HuH-7 (cell line): ENCODE data around the gene TXNDC8.
A peak's percentile ranks its signal among the peaks of the same experiment; 100 is the strongest.
"Not testable (repeated sequence)": the region's sequence is repeated elsewhere in the genome, so short reads cannot be mapped to it uniquely, and the experiment has no call there.

Experiments
- DNase-seq: peaks from one replicate; pipeline ENCODE4 v3.0.0; 2011; ENCODE audit warnings: low spot score

Gene TXNDC8

GRCh38 chr9:110327716-110328115 is 9.9 kb downstream of the TXNDC8 start:
- DNase-seq: no peak

DNA sequence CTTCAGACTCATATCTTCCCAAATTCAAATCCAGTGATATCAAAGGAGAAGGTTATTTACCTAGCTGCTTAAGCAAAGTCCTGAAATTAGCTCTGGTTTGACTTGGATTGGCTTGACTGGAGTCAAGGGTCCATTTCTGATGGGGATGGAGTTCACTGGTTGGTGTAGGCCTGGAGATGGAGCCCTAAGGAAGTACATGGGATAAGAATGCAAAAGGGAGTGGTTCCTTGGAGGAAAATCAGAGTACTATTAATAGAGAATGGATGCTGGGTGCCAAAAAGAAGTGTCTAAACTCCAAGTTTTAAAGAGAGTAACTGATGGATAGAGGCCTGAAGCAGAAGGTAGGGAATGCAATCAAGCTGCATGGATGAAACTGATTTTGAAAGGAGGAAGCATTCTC is 13.8 kb downstream of the TXNDC8 start:
- no peak for DNase-seq

- DNase-seq: no peak
Observed at GRCh38 chr9:110320651-110321445, 16.8 kb downstream of the TXNDC8 start.

- DNase-seq: no peak
Observed at GRCh38 chr9:110319781-110320492, 17.7 kb downstream of the TXNDC8 start.

GRCh38 chr9:110317911-110318310 is 19.8 kb downstream of the TXNDC8 start:
- no peak for DNase-seq

GRCh38 chr9:110316261-110317075 is 21.2 kb downstream of the TXNDC8 start:
- no peak for DNase-seq

DNA sequence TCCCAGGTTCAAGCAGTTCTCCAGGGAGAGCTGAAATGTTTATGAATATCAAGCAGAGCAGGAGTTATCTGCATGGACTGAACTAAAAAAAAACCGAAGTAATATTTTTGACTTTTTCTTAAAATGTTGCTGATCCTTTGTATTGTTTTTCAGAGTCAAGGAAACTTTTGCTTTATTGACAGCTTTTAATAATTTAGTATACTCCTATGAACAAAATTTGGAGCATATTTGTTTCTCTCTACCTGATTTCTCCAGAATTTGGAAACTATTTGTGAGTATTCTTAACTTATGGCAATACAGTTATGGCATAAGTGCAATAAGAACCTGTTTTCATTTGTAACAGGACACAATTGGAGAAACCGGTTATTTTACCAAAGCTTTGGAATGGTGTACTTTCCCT is 25.7 kb downstream of the TXNDC8 start:
- DNase-seq: not testable (repeated sequence)

DNA sequence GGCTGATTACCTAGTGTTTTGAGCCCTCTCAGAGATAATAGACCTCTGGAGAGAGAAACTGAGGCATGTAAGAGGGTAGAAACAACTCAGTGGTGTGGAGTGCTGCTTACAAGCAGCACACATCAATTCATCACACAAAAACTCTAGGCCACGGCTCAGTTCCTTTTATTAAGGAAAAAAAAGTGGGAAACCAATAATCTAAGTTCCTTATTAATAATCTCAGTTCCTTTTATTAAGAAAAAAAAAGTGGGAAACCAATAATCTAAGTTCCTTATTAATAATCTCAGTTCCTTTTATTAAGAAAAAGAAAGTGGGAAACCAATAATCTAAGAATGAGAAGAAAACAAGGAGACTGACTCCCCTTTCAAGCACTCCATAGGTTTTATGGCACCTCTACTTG is 28.0 kb downstream of the TXNDC8 start:
- DNase-seq: no peak

GRCh38 chr9:110308633-110309038 is 29.0 kb downstream of the TXNDC8 start:
- no peak for DNase-seq

- DNase-seq: no peak
Observed at GRCh38 chr9:110307191-110307590, 30.5 kb downstream of the TXNDC8 start.

GRCh38 chr9:110303133-110303532 is 34.5 kb downstream of the TXNDC8 start:
- DNase-seq: peak; percentile 28

GRCh38 chr9:110298043-110298605 is 39.5 kb downstream of the TXNDC8 start:
- DNase-seq: peak; percentile 17

- no peak for DNase-seq
Observed at GRCh38 chr9:110293248-110293647, 44.4 kb downstream of the TXNDC8 start.

GRCh38 chr9:110291921-110292557 is 45.6 kb downstream of the TXNDC8 start:
- no peak for DNase-seq

GRCh38 chr9:110290001-110290400 is 47.7 kb downstream of the TXNDC8 start:
- no peak for DNase-seq

- DNase-seq: no peak
Observed at GRCh38 chr9:110288503-110288902, 49.2 kb downstream of the TXNDC8 start.

GRCh38 chr9:110287289-110287680 is 50.4 kb downstream of the TXNDC8 start:
- no peak for DNase-seq

DNA sequence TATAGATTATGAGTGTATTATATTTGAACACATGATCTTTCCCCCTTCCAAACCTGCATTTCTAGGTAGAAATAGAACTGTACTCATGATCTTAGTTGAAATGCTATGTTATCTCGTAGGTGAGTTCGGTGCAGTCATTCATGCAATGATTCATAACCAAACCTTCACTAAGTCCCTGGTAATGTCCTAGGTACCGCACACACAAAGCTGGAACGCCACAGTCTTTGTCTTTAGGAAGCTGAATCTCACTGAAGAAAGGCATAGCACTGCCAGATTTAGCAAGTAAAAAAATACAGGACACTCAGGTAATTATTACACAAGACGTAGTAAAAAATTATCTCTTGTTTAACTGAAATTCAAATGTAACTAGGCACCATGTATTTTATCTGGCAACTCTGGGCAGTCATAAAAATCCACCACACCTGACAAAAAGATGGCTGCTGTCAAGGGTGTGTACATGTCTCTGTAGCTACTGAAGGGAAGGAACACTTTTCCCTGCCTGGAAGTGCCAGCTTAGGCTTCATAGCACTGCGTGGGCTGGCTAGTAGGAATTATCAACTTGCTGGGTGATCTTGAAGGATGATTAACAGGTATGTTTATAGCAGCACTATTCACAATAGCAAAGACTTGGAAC is 53.3 kb downstream of the TXNDC8 start:
- DNase-seq: no peak

DNA sequence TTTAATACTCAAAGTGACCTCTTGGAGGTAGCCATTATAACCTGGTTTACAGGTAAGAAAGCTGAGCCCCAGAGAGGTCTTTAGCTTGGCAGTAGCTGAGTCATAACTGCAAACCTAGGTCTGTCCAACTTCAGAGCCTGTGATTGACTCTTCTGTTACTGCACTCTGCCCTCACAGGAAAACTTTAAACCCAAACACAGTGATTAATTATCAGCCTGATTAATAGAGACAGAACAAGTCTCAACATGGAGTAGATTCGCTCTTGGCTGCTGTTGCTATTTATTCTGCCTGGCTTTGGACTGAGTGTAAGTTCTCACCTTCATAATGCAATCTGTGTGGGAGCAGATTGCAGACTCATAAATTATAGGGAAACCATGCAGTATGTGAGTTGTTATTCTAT is 53.9 kb downstream of the TXNDC8 start:
- no peak for DNase-seq

DNA sequence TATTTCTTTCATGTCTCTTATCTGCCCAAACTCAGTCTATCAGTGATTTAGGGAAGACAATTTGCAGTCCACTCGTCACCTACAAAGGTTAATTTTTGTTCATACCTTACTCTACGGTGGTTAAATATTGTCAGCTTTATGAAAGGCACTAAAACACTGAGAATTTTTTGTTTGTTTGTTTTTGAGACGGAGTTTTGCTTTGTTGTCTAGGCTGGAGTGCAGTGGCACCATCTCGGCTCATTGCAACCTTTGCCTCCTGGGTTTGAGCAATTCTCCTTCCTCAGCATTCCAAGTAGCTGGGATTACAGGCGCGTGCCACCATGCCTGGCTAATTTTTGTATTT is 55.0 kb downstream of the TXNDC8 start:
- no peak for DNase-seq

DNA sequence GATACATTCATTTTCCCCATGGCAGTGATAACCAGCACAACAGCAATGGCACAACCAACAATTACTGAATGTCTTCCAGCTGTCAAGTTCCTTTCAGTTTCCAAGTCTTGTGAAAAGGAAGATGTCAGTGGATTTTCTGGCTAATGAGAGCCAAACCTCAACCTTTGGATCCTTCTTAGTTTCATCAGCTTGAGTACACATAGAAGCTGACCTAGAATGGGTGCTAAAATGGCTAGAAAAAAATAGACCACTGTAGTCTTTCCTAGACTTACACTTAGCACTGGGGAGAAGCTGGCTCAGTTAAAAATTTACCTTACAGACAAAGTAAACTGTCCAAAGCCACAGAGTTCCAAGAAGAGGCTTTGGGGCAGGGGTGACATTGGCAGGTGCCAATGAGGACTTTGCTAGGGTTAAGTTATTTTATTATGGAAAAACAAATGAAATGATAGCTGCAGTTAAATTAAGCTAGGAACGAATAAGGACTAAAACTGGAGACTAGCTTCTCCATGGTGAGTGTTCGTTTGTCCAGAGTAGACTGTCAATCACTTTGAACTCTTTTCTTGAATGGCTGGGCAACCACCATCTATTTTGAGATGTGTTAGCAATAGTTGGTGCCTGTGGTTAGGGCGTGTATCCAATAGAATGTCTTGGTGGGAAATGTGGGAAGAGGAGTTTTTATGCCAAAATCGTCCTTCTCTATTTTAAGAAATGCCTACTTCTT is 55.5 kb downstream of the TXNDC8 start:
- DNase-seq: peak; percentile 23
